Measurements from ENCODE around the gene PRKCB. TPM values are rescaled to one million over a fixed set of nuclear protein-coding genes. Genes with fewer than 3 reads are reported as not detected.

PRKCB gene
- total RNA-seq, 4 donors from 2014 or later = 10.7 to 23.9 (median 18.2) TPM

Small RNA genes within 50 kb of the gene (small RNA-seq; reads per million reads assigned to genes)
- gene MIR1273H = 0 reads per million in 4 donors

Other genes with a start within 250 kb of the PRKCB start
- gene NDUFAB1, start 239.7 kb upstream of the PRKCB start, total RNA-seq = 100 to 1,000 TPM in 2 of 4 donors, 10 to 100 TPM in 2; 75.2 to 106 (median 92.4) TPM
- 10 to 100 TPM in 2 of 4 donors, 1 to 10 TPM in 2; 8.5 to 11.1 (median 9.7) TPM for gene PALB2, start 194.7 kb upstream of the PRKCB start, total RNA-seq
- 10 to 100 TPM; 39.4 to 76.1 (median 57.6) TPM for gene DCTN5, start 194.5 kb upstream of the PRKCB start, total RNA-seq
- gene PLK1, start 157.1 kb upstream of the PRKCB start, total RNA-seq = 1 to 10 TPM in 3 of 4 donors, under 1 TPM in 1; 0.94 to 3.3 (median 1.3) TPM
- gene ERN2, start 122.8 kb upstream of the PRKCB start, total RNA-seq = 1 to 10 TPM in 1 of 4 donors, not detected in 3; 2.3 TPM
- not detected for gene CHP2, start 81.0 kb upstream of the PRKCB start, total RNA-seq

Measured in gastroesophageal sphincter (tissue), 4 donors.